Right lobe of liver (tissue), 4 donors: Measurements from ENCODE around the gene CHTF8.

Source experiments
- POLR2A ChIP-seq: fragments of 450-650 bp; IDR thresholded peaks from one replicate; pipeline ENCODE4 v1.6.1; 2017; ENCODE audit warnings: antibody characterized with exemption, mild to moderate bottlenecking
- TF ChIP-seq, protein P1 (sequence below), 4 donors: fragments of 200-600 bp in 3 of 4; fragments of 450-650 bp in 1 of 4; IDR thresholded peaks; one replicate each; pipeline versions ENCODE4 v1.5.1 to v1.8.0; 2016 to 2022; ENCODE audit warnings: antibody characterized with exemption in 4 of 4, mild to moderate bottlenecking in 2 of 4
- donor health status: DM: no; HTN: no; CAD: no.
- donor health status: DM: no; HTN: no; CAD: no.
- donor health status: DM: no; HTN: yes; CAD: no.

DNA sequence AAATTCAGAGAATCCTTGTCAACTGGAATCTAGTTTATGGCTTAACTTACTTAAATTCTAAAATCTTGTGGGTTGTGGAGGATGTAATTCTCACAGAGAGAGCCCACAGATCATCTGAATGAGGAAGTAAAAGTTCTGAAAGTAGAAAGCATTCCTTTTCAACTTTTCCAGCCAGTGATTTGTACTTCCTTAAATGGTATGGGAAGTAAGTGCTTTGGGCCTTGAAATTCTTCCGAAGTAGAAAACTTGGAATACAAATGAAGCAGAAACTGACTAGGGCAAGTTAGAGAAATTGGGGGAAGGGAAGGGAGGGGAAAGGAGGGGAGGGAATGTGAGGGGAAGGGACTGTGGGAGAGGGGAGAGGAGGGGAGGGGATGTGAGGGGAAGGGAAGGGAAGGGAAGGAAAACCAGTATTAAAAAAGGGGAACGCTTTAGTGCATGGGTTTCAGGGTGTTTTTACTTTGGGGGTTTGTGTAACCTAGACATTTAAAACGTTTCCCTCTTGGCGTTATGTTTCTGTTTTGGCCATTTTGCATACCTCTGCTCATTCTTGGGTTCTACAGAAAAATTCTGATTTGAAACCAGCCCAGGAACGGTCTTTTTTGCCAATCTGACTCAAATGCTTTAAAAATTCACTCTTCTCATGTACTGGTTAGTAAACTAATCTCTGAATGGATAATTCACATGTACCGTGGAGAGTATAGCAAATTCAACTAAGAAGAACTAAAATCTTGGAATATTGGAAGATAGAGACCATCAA is 39.1 kb upstream of the CHTF8 start:
- TF ChIP-seq, protein P1, sequence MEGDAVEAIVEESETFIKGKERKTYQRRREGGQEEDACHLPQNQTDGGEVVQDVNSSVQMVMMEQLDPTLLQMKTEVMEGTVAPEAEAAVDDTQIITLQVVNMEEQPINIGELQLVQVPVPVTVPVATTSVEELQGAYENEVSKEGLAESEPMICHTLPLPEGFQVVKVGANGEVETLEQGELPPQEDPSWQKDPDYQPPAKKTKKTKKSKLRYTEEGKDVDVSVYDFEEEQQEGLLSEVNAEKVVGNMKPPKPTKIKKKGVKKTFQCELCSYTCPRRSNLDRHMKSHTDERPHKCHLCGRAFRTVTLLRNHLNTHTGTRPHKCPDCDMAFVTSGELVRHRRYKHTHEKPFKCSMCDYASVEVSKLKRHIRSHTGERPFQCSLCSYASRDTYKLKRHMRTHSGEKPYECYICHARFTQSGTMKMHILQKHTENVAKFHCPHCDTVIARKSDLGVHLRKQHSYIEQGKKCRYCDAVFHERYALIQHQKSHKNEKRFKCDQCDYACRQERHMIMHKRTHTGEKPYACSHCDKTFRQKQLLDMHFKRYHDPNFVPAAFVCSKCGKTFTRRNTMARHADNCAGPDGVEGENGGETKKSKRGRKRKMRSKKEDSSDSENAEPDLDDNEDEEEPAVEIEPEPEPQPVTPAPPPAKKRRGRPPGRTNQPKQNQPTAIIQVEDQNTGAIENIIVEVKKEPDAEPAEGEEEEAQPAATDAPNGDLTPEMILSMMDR (IDR thresholded peaks at IDR 0.05), result no peak
- TF ChIP-seq POLR2A, result no peak
